HEK293 (cell line): Measurements from ENCODE around the gene KYAT1.

Experiments used
- CTCF ChIA-PET: fragments of 350-600 bp; formaldehyde crosslinking; extraction: SDS; loops from one replicate; lab custom pipeline; 2021; ENCODE audit warnings: antibody characterized with exemption; lab: Yijun Ruan, JAX
- POLR2A ChIA-PET: fragments of 300-600 bp; formaldehyde crosslinking; extraction: SDS; loops from one replicate; lab custom pipeline; 2020; ENCODE audit warnings: antibody characterized with exemption, inconsistent platforms; lab: Yijun Ruan, JAX
- H3K27ac ChIP-seq: fragments of 200-500 bp; sonication (Bioruptor generic); 2 replicates; pipeline ENCODE4 v1.5.1; 2014; ENCODE audit warnings: low read depth, low read length, control low read depth, inconsistent platforms; ENCODE audit errors: extremely low read depth
- H3K36me3 ChIP-seq, 2 experiments: fragments of 200-500 bp in 1 of 2; sonication (Bioruptor generic) in 1 of 2; 1 replicate in 1 of 2; 2 replicates in 1 of 2; pipeline ENCODE4 v1.5.1; 2014 to 2017; ENCODE audit warnings: inconsistent platforms in 2 of 2, low read length in 2 of 2; ENCODE audit not compliant: control insufficient read depth in 2 of 2, insufficient read depth in 1 of 2
- H3K4me1 ChIP-seq: fragments of 200-500 bp; sonication (Bioruptor generic); 2 replicates; pipeline ENCODE4 v1.5.1; 2014; ENCODE audit warnings: mild to moderate bottlenecking, low read length, inconsistent platforms; ENCODE audit not compliant: control insufficient read depth, insufficient read depth
- H3K4me3 ChIP-seq: 2 replicates; pipeline ENCODE4 v1.5.1; 2011; ENCODE audit warnings: low read depth, mild to moderate bottlenecking, control low read depth, low read length, moderate library complexity
- H3K9me3 ChIP-seq: fragments of 200-500 bp; sonication (Bioruptor generic); 2 replicates; pipeline ENCODE4 v1.5.1; 2014; ENCODE audit warnings: low read depth, low read length, inconsistent platforms; ENCODE audit not compliant: control insufficient read depth, insufficient read depth
- BCL11A ChIP-seq: fragments of 450-650 bp; formaldehyde crosslinking; IDR thresholded peaks from 2 replicates; pipeline ENCODE4 v1.5.1; 2016; ENCODE audit warnings: low read depth, missing biosample characterization, missing genetic modification characterization
- EGR2 ChIP-seq: fragments of 450-650 bp; formaldehyde crosslinking; IDR thresholded peaks from 2 replicates; pipeline ENCODE4 v1.5.1; 2016; ENCODE audit warnings: low read depth, missing biosample characterization, missing genetic modification characterization
- GFI1B ChIP-seq: fragments of 450-650 bp; formaldehyde crosslinking; IDR thresholded peaks from 2 replicates; pipeline ENCODE4 v1.5.1; 2016; ENCODE audit warnings: missing biosample characterization, missing genetic modification characterization
- IKZF3 ChIP-seq: fragments of 450-650 bp; IDR thresholded peaks from 2 replicates; pipeline ENCODE4 v1.5.0; 2018; ENCODE audit warnings: missing biosample characterization, mild to moderate bottlenecking, missing genetic modification characterization, moderate library complexity
- SCRT1 ChIP-seq: fragments of 450-650 bp; formaldehyde crosslinking; IDR thresholded peaks from 2 replicates; pipeline ENCODE4 v1.5.1; 2016; ENCODE audit warnings: missing biosample characterization, missing genetic modification characterization, borderline replicate concordance
- SCRT2 ChIP-seq: fragments of 450-650 bp; formaldehyde crosslinking; IDR thresholded peaks from 2 replicates; pipeline ENCODE4 v1.5.1; 2016; ENCODE audit warnings: missing biosample characterization, missing genetic modification characterization
- YY2 ChIP-seq: fragments of 450-650 bp; formaldehyde crosslinking; IDR thresholded peaks from 2 replicates; pipeline ENCODE4 v1.5.1; 2016; ENCODE audit warnings: missing biosample characterization, missing genetic modification characterization
- ZFHX2 ChIP-seq: fragments of 450-650 bp; formaldehyde crosslinking; conservative IDR thresholded peaks from 2 replicates; pipeline ENCODE4 v1.5.1; 2016; ENCODE audit warnings: missing biosample characterization, missing genetic modification characterization
- ZNF10 ChIP-seq: fragments of 450-650 bp; formaldehyde crosslinking; IDR thresholded peaks from 2 replicates; pipeline ENCODE4 v1.5.1; 2017; ENCODE audit warnings: missing biosample characterization, missing genetic modification characterization
- ZNF132 ChIP-seq: fragments of 450-650 bp; formaldehyde crosslinking; IDR thresholded peaks from 2 replicates; pipeline ENCODE4 v1.5.1; 2017; ENCODE audit warnings: missing biosample characterization, missing genetic modification characterization, borderline replicate concordance
- ZNF16 ChIP-seq: fragments of 450-650 bp; formaldehyde crosslinking; IDR thresholded peaks from 2 replicates; pipeline ENCODE4 v1.5.1; 2016; ENCODE audit warnings: low read depth, missing biosample characterization, missing genetic modification characterization
- ZNF23 ChIP-seq: fragments of 450-650 bp; formaldehyde crosslinking; IDR thresholded peaks from 2 replicates; pipeline ENCODE4 v1.5.1; 2016; ENCODE audit warnings: missing biosample characterization, missing genetic modification characterization, borderline replicate concordance
- ZNF26 ChIP-seq: fragments of 450-650 bp; formaldehyde crosslinking; IDR thresholded peaks from 2 replicates; pipeline ENCODE4 v1.5.1; 2016; ENCODE audit warnings: missing biosample characterization, missing genetic modification characterization
- ZNF274 ChIP-seq, 2 experiments: fragments of 200-500 bp in 1 of 2; fragments of 450-650 bp in 1 of 2; sonication (Bioruptor generic) in 1 of 2; formaldehyde crosslinking in 1 of 2; IDR thresholded peaks; 2 replicates each; pipeline versions ENCODE4 v1.5.1 to v1.6.1; 2014 to 2016; ENCODE audit warnings: borderline replicate concordance in 1 of 2, inconsistent platforms in 1 of 2, low read length in 1 of 2, missing biosample characterization in 1 of 2, missing genetic modification characterization in 1 of 2
- ZNF302 ChIP-seq: fragments of 450-650 bp; formaldehyde crosslinking; IDR thresholded peaks from 2 replicates; pipeline ENCODE4 v1.5.1; 2016; ENCODE audit warnings: missing biosample characterization, missing genetic modification characterization, low read depth
- ZNF529 ChIP-seq: fragments of 450-650 bp; formaldehyde crosslinking; IDR thresholded peaks from 2 replicates; pipeline ENCODE4 v1.5.1; 2017; ENCODE audit warnings: missing genetic modification characterization, missing biosample characterization; ENCODE audit not compliant: insufficient replicate concordance
- ZNF549 ChIP-seq: fragments of 450-650 bp; IDR thresholded peaks from 2 replicates; pipeline ENCODE4 v1.5.1; 2018; ENCODE audit warnings: missing biosample characterization, missing genetic modification characterization, mild to moderate bottlenecking, inconsistent platforms, moderate library complexity
- ZNF792 ChIP-seq: fragments of 450-650 bp; formaldehyde crosslinking; IDR thresholded peaks from 2 replicates; pipeline ENCODE4 v1.5.1; 2016; ENCODE audit warnings: missing biosample characterization, missing genetic modification characterization
- ZNF843 ChIP-seq: fragments of 450-650 bp; formaldehyde crosslinking; IDR thresholded peaks from 2 replicates; pipeline ENCODE4 v1.5.1; 2016; ENCODE audit warnings: missing biosample characterization, missing genetic modification characterization
- TF ChIP-seq, protein P1 (sequence below): fragments of 450-650 bp; formaldehyde crosslinking; IDR thresholded peaks from 2 replicates; pipeline ENCODE4 v1.5.1; 2016; ENCODE audit warnings: missing biosample characterization, missing genetic modification characterization
- TF ChIP-seq, protein P2 (sequence below): fragments of 450-650 bp; formaldehyde crosslinking; IDR thresholded peaks from 2 replicates; pipeline ENCODE4 v1.5.1; 2016; ENCODE audit warnings: missing biosample characterization, missing genetic modification characterization

Gene KYAT1

GRCh38 chr9:128822407-128823042, 59.2 kb downstream of the KYAT1 start (continued):
- TF ChIP-seq IKZF3 (tag by site-specific recombination) (no peak), ZNF23 (tag by site-specific recombination) (no peak), YY2 (tag by site-specific recombination) (no peak)
- TF ChIP-seq, all 188 proteins: peak for 2

- POLR2A ChIA-PET, result interaction anchor here (0.5 to 4.1 kb wide), 3 partner anchors 7 to 55 kb away, joined by 4 to 94 read pairs (median 4); partner anchors contain the start of gene SPOUT1
- no peaks in the 10 kb centered on the region for H3K4me1 ChIP-seq
- TF ChIP-seq, protein P1, sequence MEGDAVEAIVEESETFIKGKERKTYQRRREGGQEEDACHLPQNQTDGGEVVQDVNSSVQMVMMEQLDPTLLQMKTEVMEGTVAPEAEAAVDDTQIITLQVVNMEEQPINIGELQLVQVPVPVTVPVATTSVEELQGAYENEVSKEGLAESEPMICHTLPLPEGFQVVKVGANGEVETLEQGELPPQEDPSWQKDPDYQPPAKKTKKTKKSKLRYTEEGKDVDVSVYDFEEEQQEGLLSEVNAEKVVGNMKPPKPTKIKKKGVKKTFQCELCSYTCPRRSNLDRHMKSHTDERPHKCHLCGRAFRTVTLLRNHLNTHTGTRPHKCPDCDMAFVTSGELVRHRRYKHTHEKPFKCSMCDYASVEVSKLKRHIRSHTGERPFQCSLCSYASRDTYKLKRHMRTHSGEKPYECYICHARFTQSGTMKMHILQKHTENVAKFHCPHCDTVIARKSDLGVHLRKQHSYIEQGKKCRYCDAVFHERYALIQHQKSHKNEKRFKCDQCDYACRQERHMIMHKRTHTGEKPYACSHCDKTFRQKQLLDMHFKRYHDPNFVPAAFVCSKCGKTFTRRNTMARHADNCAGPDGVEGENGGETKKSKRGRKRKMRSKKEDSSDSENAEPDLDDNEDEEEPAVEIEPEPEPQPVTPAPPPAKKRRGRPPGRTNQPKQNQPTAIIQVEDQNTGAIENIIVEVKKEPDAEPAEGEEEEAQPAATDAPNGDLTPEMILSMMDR (tag by site-specific recombination), result no peak
- TF ChIP-seq ZNF529 (tag by site-specific recombination) (no peak), SCRT1 (peak; percentile 83), ZNF16 (tag by site-specific recombination) (no peak), ZNF132 (tag by site-specific recombination) (no peak), ZNF843 (tag by site-specific recombination) (no peak), ZFHX2 (tag by site-specific recombination) (peak; percentile 17; the same call in 1 of the 2 replicates), ZNF792 (tag by site-specific recombination) (no peak), SCRT2 (tag by site-specific recombination) (peak; percentile 96), ZNF549 (no peak), GFI1B (no peak), ZNF302 (tag by site-specific recombination) (no peak), EGR2 (tag by site-specific recombination) (0 out of 2 replicates have a peak, but pooled peaks have one; percentile 12), ZNF274 (IDR thresholded peaks at IDR 0.05; ENCODE audit: low read length) (no peak), ZNF274 (tag by site-specific recombination; IDR thresholded peaks at IDR 0.05; ENCODE audit: borderline replicate concordance) (no peak), BCL11A (tag by site-specific recombination) (no peak), ZNF10 (tag by site-specific recombination) (0 out of 2 replicates have a peak, but pooled peaks have one; percentile 6), ZNF26 (no peak)
- TF ChIP-seq, protein P2, sequence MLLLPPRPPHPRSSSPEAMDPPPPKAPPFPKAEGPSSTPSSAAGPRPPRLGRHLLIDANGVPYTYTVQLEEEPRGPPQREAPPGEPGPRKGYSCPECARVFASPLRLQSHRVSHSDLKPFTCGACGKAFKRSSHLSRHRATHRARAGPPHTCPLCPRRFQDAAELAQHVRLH (tag by site-specific recombination), result no peak
- TF ChIP-seq, all 188 proteins: peak for 5
- H3K36me3 ChIP-seq, result peaks cover 0 to 66% of the 10 kb centered on the region in 2 experiments; a peak in 1 of 3 replicates
- H3K4me3 ChIP-seq, result no peak overlapping the region
- H3K27ac ChIP-seq, result no peak overlapping the region
- no peaks in the 10 kb centered on the region for H3K9me3 ChIP-seq
- CTCF ChIA-PET, result interaction anchor here (0.7 to 1.0 kb wide), 2 partner anchors 106 to 186 kb away, joined by 3 to 4 read pairs; no protein-coding TSS in a partner anchor
Observed at GRCh38 chr9:128821584-128822406, 60.0 kb downstream of the KYAT1 start.
